ENCODE results near the gene ADAMTSL3.

ADAMTSL3 gene

DNA sequence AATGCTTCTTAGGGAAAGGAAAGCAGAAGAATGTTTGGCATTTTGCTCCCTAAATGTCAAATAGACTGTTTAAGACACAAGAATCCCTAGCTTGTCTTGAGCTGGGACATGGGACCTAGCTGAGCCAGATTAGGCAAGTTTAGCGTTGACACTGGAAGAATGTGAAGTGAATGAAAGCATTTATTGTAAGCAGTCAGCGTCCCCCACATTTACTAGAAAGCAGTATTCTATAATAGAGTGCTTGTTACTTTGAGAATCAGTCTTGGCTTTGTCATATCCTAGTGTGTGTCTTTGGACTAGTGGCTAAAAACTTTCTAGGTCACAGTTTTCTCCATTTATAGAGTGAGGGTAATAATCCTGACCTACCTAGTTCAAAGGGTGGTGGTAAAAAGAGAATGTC lies 161.6 kb downstream of the ADAMTSL3 start:
- in situ Hi-C loops (cut with HindIII; ENCODE audit: low sequenced_read_pairs) = no loop called here

DNA sequence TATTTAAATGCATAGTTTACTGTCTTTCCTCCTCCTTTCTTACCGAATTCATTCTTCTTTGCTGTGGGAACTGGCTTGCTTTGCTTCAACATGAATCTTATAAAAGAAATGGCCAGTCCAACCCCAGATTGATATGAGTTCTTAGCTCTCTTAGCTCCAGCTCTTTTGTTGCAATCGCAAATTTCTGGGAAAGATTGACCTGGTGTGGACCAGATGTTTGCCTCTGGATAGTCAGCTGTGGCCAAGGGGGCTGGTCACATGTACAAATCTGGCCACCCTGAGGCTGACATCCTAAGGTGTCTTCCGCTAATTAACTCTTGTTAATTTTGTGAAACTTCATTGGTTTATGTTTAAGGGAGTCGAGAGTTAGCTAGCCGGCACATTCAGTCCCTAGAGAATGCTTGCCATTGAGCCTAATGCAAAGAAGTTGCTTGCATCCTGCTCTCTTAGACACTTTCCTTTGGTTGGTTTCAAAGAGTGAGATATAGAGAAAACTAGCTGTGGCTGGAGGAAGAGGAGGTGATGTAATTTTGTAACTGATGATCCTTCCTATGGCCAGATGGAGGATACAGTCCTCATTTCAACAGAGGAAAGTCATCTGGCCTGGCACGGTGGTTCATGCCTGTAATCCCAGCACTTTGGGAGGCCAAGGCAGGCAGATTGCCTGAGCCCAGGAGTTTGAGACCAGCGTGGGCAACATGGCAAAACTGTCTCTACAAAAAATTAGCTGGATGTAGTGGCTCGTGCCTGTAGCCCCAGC lies 162.4 kb downstream of the ADAMTSL3 start:
- in situ Hi-C loops (cut with HindIII; ENCODE audit: low sequenced_read_pairs) = no loop called here

DNA sequence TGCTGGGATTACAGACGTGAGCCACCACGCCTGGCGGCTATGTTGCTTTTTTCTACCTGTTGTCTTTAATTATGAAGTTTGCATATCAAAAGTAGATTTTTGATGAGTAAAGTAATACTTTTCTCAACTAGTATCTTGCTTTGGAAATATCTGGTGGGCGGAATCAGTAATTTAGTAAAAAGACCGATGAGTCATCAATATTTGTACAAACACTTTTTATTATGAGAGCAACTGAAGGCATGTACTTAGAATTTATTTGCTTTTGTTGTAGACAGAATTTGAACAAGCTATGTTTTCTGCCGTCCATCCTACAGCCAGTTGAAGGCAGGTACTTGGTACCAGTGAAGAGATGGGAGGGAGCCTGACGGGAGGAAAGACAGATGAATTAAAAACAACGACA lies 164.7 kb downstream of the ADAMTSL3 start:
- in situ Hi-C loops (cut with HindIII; ENCODE audit: low sequenced_read_pairs) = no loop called here

DNA sequence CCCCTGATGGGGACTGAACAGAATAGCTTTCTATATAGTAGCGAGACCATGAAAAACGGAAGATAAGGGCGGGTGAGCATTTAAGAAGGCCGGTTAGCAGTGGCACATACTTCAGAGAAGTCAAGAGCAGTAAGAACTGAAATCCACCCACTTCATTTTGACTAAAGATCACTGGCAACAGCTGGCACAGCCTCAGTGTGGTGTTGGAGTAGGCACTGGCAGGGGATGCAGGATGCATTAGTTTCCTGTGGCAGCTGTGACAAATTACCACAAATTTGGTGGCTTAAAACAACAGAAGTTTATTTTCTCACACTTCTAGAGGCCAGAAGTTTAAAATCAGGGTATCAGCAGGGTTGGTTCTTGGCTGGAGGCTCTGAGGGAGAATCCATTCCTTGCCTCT lies 176.5 kb downstream of the ADAMTSL3 start:
- in situ Hi-C loops (cut with HindIII; ENCODE audit: low sequenced_read_pairs) = no loop called here

DNA sequence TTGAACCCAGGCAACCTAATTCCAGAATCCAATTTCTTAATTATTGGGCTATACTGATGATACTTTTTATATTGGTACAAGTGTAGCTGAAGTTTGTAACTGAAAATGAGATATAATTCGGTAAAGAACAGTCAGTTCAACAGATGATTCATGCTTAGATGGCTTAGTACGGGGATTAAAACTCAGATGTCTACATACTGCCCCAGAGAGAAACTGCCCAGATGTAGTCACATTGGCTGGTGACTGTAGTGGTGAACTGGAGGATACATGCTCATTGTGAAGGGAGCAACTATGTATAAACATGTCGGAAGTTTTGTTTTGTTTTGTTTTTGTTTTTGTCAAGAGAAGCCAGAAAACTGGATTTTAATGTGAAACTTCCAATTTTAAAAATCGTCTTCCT lies 179.6 kb downstream of the ADAMTSL3 start:
- in situ Hi-C loops (cut with HindIII; ENCODE audit: low sequenced_read_pairs) = no loop called here

DNA sequence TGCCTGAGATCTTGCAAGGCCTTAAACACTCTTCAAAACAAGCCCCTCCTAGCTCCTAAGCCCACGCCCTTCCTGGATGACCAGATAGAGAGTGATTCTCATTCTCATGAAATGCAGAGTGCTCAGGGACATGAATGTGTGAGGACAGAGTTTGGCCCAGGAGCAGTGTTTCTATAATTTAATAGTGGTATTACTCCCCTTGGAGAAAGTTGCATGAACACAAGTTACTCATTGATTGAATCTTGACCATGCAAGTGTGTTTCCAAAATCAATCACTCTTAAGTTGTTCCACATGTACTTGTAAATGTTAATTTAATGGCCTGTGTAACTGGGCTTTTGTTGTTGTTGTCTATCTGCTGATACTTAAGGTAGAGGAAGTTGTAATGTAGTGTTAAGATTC lies 181.6 kb downstream of the ADAMTSL3 start:
- in situ Hi-C loops (cut with HindIII; ENCODE audit: low sequenced_read_pairs) = no loop called here

DNA sequence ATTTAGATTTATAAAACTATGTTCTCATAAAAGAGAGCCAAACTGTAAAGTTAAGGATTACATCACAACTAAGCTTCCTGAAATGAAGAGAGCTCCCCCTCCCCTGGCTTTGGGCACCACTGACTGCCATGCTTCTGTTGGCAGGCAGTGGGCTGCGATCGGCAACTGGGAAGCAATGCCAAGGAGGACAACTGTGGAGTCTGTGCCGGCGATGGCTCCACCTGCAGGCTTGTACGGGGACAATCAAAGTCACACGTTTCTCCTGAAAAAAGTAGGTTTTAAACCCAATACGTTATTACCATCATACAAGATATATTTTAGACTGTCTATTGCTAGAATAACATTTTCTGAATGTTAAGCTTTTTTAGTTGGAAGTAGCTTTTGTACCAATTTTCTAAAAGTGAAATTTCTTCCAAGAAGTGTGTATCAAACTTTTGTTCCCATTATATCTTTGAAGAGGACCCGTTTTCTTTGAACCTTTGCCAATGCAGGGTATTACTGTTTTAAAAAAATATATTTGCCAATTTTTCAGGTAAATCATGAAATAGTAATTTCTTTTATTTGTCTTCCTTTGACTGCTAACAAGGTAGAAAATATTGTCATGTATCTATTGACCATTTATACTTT lies 184.1 kb downstream of the ADAMTSL3 start:
- in situ Hi-C loops (cut with HindIII; ENCODE audit: low sequenced_read_pairs) = no loop called here

DNA sequence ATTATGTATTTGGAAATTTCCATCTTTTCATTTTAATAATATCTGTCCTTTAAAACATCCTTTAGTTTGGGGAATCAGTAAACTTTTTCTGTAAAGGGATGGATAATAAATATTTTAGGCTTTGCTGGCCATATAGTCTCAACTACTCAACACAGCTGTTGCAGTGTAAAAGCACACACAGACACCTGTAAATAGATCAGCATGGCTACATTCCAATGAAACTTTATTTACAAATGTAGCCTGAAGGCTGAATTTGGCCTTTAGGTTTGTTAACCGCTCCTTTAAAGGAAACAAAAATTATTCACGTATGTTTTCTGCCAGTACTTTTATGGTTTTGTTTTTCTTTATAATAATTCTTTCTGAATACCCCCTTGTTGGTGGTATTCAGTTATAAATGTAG lies 184.8 kb downstream of the ADAMTSL3 start:
- in situ Hi-C loops (cut with HindIII; ENCODE audit: low sequenced_read_pairs) = no loop called here

DNA sequence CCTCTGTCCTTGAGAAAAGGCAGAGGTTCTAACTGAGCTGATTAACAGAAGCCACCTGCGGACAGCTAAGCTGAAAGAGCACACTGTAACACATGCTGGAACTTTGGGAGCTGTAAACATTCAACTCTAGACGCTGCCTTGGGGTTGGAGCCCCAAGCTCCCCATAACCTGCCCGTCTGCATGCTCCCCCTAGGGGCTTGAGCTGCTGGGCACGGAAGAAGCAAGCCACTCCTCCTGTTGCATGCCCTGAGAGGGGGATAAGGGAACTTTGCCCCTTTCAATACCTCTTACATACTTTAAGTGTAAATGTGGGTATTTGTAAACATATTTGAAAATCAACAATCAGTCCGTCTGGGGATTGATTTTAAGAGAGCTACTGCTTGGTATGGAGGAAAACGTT lies 188.4 kb downstream of the ADAMTSL3 start:
- in situ Hi-C loops (cut with HindIII; ENCODE audit: low sequenced_read_pairs) = no loop called here

DNA sequence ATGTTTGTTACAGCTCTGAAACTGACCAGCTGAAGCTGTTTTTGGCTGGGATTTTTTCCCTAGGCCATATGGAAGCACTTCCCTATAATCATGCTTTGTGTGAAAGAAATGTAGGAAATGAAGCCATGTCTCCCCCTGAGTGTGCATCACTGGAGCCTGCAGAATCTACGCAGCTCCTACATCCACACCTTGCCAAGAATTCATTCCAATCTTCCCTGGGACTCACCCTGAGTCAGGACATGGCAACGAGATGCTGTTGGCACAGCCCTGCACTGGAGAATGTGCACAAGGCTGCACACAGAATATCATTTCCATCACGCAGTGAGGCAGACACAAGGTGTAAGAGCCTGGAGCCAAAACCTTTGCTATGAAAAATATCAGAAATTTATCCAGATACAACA lies 189.5 kb downstream of the ADAMTSL3 start:
- in situ Hi-C loops (cut with HindIII; ENCODE audit: low sequenced_read_pairs) = no loop called here

DNA sequence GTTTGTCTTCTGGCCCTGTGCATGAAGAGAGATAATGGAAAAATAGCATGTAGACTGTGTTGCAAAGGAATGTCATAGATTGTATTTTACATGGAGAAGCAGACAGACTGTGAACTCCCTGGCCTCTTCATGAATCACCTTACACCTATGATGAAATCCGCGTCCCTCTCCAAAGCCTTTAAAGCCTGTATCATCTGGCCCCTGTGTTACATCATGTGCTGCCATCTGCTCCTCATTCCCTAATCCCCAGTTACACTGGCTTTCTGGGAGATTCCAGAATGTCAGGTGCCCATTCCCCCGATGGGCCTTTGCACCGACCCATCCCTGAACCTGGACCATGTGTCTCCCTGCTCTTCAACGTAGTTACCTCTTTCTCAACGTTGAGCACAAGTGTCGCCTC lies 190.8 kb downstream of the ADAMTSL3 start:
- in situ Hi-C loops (cut with HindIII; ENCODE audit: low sequenced_read_pairs) = no loop called here

DNA sequence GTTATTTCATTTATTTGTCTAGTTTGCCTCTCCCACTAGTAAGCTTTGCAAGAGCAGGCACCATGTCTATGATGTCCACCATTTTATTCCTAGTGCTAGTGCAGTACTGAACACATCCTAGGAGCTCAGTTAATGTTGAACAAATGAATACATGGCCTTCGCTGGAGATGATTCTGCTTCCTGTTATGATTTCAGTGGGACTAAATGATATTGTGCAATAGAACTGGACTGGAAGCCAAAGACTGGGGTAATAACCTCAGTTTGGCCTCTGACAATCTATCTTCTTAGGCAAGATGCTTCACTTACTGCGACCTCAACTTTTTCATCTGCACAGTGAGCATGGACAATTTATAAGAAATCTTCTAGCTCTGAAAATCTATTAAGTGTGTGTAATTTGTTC lies 191.3 kb downstream of the ADAMTSL3 start:
- in situ Hi-C loops (cut with HindIII; ENCODE audit: low sequenced_read_pairs) = no loop called here

DNA sequence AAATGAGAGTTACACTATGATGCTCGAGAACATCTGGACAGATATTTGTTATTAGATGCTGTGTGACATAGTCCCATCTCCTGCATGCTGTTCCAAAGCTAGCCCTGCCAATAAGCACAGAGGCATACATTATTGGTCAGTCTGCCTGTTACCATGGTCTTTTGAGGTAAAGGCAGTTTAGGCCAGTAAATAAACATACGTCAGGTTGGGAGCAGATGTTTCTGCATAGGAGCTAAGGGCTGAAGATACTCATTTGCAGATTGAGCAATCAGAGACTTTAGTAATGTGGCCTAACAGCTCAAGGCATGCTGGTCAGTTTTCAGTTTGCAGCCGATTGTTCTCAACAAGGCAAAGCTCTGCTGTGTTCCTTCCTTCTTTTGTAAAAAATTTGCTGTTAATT lies 192.9 kb downstream of the ADAMTSL3 start:
- in situ Hi-C loops (cut with HindIII; ENCODE audit: low sequenced_read_pairs) = no loop called here

DNA sequence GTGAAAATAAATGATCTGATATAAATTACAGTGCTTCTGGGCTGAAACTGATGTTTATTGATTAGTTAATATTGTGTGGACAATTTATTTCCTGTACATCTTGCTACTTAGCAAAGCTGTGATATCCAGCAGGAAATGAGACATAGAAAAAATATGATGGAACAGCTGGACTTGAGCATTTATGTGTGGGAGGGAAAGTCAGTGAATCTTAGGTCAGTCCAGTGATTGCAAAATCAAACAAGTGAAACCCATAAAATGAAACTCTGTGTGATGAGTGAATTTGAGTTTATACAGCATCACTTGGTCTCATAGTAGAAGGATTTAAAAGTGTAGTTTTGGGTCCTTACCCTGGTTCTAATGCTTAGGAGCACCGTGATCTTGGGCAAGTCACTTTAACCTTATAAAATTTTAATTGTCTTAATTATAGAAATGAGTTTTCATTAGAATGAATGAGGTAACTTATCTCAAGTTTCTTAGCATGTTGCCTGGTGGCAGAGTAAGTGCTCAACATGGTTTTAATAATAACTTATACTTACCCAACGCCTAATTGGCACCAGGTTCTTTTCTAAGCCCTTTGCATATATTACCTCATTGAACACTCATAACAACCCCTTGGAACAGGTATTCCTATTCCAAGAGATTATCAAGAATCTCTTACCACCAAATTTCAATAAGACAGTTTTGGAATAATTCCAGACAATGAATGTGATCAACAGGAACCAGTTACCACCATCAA lies 194.6 kb downstream of the ADAMTSL3 start:
- in situ Hi-C loops (cut with HindIII; ENCODE audit: low sequenced_read_pairs) = no loop called here

DNA sequence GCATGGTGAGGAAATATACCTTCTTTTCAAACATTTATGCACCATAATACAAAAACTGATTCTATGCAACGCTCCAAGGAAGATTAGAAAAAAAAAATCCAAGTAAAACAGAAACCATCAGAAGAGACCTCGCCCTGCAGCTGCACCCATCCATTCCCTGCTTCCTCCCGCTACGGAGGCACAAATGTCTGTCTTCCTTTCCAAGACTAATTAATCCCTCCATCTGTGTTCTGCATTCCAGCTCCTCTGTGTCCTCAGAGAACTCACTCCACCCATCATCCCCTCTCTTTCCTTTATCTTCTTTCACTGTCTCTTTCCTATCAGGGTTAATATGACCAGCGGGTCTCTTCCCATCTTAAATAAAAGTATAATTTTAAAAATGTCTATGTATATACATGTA lies 196.1 kb downstream of the ADAMTSL3 start:
- in situ Hi-C loops (cut with HindIII; ENCODE audit: low sequenced_read_pairs) = no loop called here

DNA sequence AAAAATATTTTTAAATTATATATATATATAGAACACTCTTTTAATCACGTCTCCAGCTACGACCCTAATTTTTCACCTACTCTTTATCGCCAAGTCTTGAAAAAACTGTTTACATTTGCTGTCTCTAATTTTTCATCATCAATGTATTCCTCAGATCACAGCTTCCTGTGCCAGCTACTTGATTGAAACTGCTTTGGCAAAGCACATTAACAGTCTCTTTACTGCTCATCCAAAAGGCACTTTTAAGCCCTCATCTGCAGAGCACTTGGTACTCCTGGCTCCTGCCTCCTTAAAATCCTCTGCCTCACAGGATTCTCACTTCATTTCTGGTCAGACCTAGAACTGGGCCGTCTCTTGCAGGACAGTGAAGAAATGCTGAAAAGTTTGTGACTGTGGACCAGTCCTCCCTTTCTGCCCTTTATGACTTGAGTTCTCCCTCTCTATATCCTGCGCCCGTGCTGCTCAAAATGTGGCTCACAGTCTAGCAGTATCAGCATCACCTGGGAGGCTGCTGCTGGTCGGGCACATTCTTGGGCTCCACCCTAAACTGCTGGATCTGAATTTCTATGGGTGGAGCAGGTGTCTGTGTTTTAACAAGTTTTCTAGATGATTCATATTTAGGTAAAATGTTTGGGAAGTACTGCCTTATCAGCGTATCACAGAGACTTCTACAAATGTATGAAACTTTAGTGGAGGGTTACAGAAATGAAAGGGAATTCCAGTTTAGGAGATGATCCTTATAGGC lies 196.8 kb downstream of the ADAMTSL3 start:
- in situ Hi-C loops (cut with HindIII; ENCODE audit: low sequenced_read_pairs) = no loop called here

DNA sequence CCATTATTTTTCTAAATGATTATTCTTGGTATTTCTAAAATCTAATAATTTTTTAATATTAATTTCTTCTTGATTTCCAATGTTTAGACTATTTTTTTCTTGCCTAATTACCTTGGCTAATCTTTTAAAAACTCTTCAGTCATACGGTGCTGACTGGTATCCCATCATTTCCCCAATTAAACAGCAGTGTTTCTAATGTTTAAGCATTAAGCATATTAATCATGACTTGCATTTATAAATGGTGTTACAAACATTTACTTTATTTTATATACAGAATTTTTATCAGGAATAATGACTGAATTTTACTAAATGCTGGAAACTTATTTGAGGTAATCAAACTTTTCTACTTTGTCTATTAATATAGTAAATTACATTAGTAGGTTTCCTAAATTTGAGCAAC lies 199.3 kb downstream of the ADAMTSL3 start:
- in situ Hi-C loops (cut with HindIII; ENCODE audit: low sequenced_read_pairs) = no loop called here

DNA sequence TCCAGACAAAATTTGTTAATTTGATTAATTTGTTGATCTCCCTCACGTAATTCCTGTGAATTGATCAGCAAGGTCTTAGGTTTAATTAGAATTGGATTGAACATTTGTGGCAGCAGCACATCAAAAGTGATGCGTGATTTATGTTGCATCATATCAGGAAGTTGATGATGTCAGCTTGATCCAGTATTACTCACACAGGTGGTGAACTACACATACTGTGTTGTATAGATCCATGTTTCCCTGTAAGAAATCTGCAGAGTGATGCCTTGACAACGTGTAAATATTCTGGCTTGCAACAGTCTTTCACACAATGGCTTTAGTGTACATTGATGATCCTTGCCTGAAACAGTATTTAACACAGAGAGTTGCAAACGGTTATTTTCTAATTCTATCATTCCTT lies 200.4 kb downstream of the ADAMTSL3 start:
- in situ Hi-C loops (cut with HindIII; ENCODE audit: low sequenced_read_pairs) = no loop called here

DNA sequence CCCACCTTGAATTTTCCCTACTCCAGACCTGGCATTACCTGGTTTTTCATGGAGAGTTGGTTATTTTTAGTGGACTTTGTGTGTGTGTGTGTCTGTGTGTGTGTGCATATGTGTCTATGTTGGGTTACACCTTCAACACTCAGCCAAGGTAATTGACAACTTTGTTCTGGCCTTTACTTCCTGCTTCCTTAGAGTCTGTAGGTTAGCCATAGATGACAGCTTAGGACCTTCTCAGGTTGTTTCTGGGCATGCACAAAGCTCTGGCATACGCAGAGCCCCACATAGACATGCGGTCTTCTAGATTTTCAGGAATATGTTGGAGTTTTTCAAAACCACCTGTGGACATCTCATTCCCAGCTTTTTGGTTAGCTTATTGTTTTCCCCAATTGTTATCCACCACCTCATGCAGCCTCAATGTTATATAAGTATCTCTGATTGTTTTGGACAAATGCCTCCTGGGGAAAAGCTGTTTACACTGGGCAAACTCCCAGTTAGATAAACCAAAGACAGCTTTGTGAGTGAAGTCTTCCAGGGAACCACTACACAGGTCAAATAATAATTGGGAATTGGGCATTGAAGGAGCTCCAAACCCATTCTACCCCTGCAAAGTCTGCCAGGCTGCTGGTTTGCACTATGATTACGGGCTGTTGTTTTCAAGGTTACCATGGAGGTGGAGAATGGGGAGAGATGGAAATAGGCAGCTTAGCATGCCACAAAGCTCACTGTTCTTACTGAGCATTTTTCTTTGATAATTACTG lies 201.2 kb downstream of the ADAMTSL3 start:
- in situ Hi-C loops (cut with HindIII; ENCODE audit: low sequenced_read_pairs) = no loop called here

DNA sequence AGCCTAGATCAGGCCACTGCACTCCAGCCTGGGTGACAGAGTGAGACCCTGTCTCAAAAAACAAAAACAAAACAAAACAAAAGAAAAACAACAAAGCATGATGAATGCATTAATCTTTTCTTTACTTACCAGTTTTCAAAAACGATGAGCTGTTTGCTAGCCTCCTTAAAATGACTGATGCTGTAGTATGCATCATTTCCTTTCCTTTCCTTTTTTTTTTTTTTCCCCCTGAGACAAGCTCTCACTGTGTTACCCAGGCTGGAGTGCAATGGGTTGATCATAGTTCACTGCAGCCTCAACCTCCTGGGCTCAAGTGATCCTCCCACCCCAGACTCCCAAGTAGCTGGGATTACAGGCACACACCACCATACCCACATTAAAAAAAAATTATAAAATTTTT lies 202.0 kb downstream of the ADAMTSL3 start:
- in situ Hi-C loops (cut with HindIII; ENCODE audit: low sequenced_read_pairs) = no loop called here
